Esophagus squamous epithelium (tissue), 4 donors: ENCODE data around the gene GNAI1.

Experiments
- POLR2A ChIP-seq, 4 donors: fragments of 450-650 bp; IDR thresholded peaks; one replicate each; pipeline ENCODE4 v1.6.1; 2017; ENCODE audit warnings: antibody characterized with exemption in 4 of 4, mild to moderate bottlenecking in 4 of 4, moderate library complexity in 3 of 4
- TF ChIP-seq, protein P1 (sequence below), 6 experiments: fragments of 450-650 bp in 4 of 6; fragments of 200-600 bp in 2 of 6; sonication (generic) in 2 of 6; IDR thresholded peaks; one replicate each; pipeline ENCODE4 v1.5.1; 2016 to 2019; ENCODE audit warnings: antibody characterized with exemption in 6 of 6, mild to moderate bottlenecking in 4 of 6, moderate library complexity in 4 of 6

DNA sequence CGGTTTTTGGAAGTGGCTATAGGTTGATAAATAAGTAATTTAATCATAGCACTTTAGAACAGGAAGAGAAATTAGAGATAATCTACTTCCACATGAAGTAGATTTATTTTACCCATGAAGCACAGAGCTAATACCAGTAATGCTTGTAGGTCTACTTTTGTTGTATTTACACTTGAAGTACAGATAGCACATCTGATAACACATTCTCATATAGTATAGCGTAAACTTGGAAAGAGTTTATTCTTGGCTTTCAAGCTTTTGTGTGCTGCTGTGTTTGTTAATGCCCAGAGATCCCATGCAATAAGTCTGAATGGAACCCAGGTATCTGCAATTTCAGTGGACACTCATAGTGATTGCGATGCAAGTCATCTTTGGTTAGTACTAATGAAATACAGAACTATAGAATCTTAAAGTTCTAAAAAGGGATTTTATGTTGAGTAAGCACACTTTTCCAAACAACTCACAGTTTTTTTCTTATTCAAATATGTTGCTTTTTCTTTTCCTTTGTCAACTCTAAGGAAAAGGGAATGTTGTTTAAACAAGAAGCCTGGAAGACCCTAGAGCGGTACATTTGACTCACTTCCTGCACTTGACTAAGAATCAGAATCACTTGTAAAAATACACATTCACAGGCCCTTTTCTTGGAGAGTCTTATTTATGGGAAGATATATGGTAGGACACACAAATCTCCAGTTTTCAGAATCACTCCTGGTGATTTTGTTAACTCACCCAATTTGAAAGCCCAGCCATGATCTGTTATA lies 105.8 kb downstream of the GNAI1 start:
- TF ChIP-seq POLR2A (IDR thresholded peaks at IDR 0.05): no peak
- TF ChIP-seq, protein P1, sequence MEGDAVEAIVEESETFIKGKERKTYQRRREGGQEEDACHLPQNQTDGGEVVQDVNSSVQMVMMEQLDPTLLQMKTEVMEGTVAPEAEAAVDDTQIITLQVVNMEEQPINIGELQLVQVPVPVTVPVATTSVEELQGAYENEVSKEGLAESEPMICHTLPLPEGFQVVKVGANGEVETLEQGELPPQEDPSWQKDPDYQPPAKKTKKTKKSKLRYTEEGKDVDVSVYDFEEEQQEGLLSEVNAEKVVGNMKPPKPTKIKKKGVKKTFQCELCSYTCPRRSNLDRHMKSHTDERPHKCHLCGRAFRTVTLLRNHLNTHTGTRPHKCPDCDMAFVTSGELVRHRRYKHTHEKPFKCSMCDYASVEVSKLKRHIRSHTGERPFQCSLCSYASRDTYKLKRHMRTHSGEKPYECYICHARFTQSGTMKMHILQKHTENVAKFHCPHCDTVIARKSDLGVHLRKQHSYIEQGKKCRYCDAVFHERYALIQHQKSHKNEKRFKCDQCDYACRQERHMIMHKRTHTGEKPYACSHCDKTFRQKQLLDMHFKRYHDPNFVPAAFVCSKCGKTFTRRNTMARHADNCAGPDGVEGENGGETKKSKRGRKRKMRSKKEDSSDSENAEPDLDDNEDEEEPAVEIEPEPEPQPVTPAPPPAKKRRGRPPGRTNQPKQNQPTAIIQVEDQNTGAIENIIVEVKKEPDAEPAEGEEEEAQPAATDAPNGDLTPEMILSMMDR (IDR thresholded peaks at IDR 0.05): no peak
